HCT116 (cell line): ENCODE data around the gene PSORS1C1. TPM values are rescaled to one million over a fixed set of nuclear protein-coding genes. Genes with fewer than 3 reads are reported as not detected.

Experiments used
- ATAC-seq: fragments of 200-7000 bp; cut with Tn5 transposase; 2 replicates; pipeline ENCODE4 v1.9.1; 2020; ENCODE audit warnings: mild to moderate bottlenecking, moderate library complexity
- BruUV-seq: library from RNA; stranded (reverse); fragments of 400-500 nt; replicated peaks from 2 replicates; lab custom pipeline; 2021; lab: Mats Ljungman, UMichigan
- CTCF ChIA-PET: fragments of 300-600 bp; sonication (Branson Sonifier 250); formaldehyde crosslinking; loops from one replicate; lab custom pipeline; 2021; ENCODE audit warnings: antibody characterized with exemption; lab: Charles Lee
- POLR2A ChIA-PET: fragments of 300-600, 350-600 bp; sonication (Branson Sonifier 250); formaldehyde crosslinking; loops from one replicate; lab custom pipeline; 2021; ENCODE audit warnings: antibody characterized with exemption; lab: Charles Lee
- RAD21 ChIA-PET, 2 experiments: fragments of 300-600 bp; sonication (Branson Sonifier 250); formaldehyde crosslinking; loops; one replicate each; lab custom pipeline; 2023; ENCODE audit warnings: low total read pairs in 2 of 2; ENCODE audit not compliant: uncharacterized antibody in 2 of 2, unreplicated experiment in 2 of 2, low non-redundant PET in 1 of 2; lab: Charles Lee
- DNase-seq: peaks from one replicate; pipeline ENCODE4 v3.0.0-alpha.2; 2010; ENCODE audit warnings: low read depth, low spot score
- H2AFZ ChIP-seq: fragments of 200-600 bp; shearing (Covaris generic), sonication (generic); 2 replicates; pipeline ENCODE4 v1.6.1; 2017; ENCODE audit warnings: low read depth, mixed run types, mixed read lengths, antibody characterized with exemption, low read length; ENCODE audit not compliant: poor library complexity, severe bottlenecking
- H3K27ac ChIP-seq: 2 replicates; pipeline ENCODE4 v1.5.1; 2012; ENCODE audit warnings: low read depth, low read length
- H3K27me3 ChIP-seq: fragments of 200-600 bp; sonication (generic); 2 replicates; pipeline ENCODE4 v1.6.1; 2016; ENCODE audit warnings: mixed run types, low read length, mixed read lengths; ENCODE audit not compliant: insufficient read depth
- H3K36me3 ChIP-seq, 2 experiments: fragments of 200-500 bp in 1 of 2; fragments of 200-600 bp in 1 of 2; sonication (Bioruptor generic) in 1 of 2; sonication (generic) in 1 of 2; 2 replicates each; pipeline versions ENCODE4 v1.5.1 to v1.6.1; 2014 to 2016; ENCODE audit warnings: low read length in 2 of 2, inconsistent platforms in 1 of 2, mixed read lengths in 1 of 2, mixed run types in 1 of 2; ENCODE audit not compliant: insufficient read depth in 2 of 2, control insufficient read depth in 1 of 2
- H3K4me1 ChIP-seq, 2 experiments: fragments of 200-600 bp in 1 of 2; sonication (generic) in 1 of 2; 2 replicates each; pipeline versions ENCODE4 v1.5.1 to v1.6.1; 2012 to 2017; ENCODE audit warnings: low read length in 2 of 2, inconsistent platforms in 1 of 2, mild to moderate bottlenecking in 1 of 2, mixed read lengths in 1 of 2, mixed run types in 1 of 2, moderate library complexity in 1 of 2; ENCODE audit not compliant: insufficient read depth in 2 of 2, control insufficient read depth in 1 of 2
- H3K4me2 ChIP-seq: fragments of 200-600 bp; sonication (generic); 2 replicates; pipeline ENCODE4 v1.6.1; 2017; ENCODE audit warnings: mixed run types, low read length, mixed read lengths
- H3K4me3 ChIP-seq, 2 experiments: fragments of 200-600 bp in 1 of 2; sonication (generic) in 1 of 2; replicated peaks in 1 of 2; 2 replicates each; pipeline ENCODE4 v1.5.1; 2011 to 2016; ENCODE audit warnings: low read length in 2 of 2, control low read depth in 1 of 2, low read depth in 1 of 2, mild to moderate bottlenecking in 1 of 2, mixed read lengths in 1 of 2, mixed run types in 1 of 2
- H3K79me2 ChIP-seq: fragments of 200-600 bp; sonication (generic); 2 replicates; pipeline ENCODE4 v1.6.1; 2017; ENCODE audit warnings: mild to moderate bottlenecking, mixed run types, low read length, moderate library complexity, mixed read lengths; ENCODE audit not compliant: insufficient read depth
- H3K9ac ChIP-seq: fragments of 200-600 bp; sonication (generic); 2 replicates; pipeline ENCODE4 v1.6.1; 2016; ENCODE audit warnings: low read length, mixed read lengths
- H3K9me2 ChIP-seq: fragments of 200-600 bp; sonication (generic), shearing (Covaris generic); 2 replicates; pipeline ENCODE4 v1.6.1; 2017; ENCODE audit warnings: mixed run types, mild to moderate bottlenecking, moderate library complexity; ENCODE audit not compliant: insufficient read depth
- H3K9me3 ChIP-seq, 2 experiments: fragments of 200-500 bp in 1 of 2; fragments of 200-600 bp in 1 of 2; sonication (Bioruptor generic) in 1 of 2; sonication (generic) in 1 of 2; 2 replicates each; pipeline ENCODE4 v1.6.1; 2014 to 2017; ENCODE audit warnings: low read length in 2 of 2, mixed read lengths in 2 of 2, inconsistent platforms in 1 of 2, low read depth in 1 of 2, mild to moderate bottlenecking in 1 of 2, mixed run types in 1 of 2, moderate library complexity in 1 of 2; ENCODE audit not compliant: control insufficient read depth in 1 of 2, insufficient read depth in 1 of 2
- H4K20me1 ChIP-seq: fragments of 200-600 bp; sonication (generic), shearing (Covaris generic); 2 replicates; pipeline ENCODE4 v1.6.1; 2017; ENCODE audit warnings: mixed run types, mild to moderate bottlenecking, moderate library complexity; ENCODE audit not compliant: insufficient read depth
- ATF3 ChIP-seq: IDR thresholded peaks from 2 replicates; pipeline ENCODE4 v1.6.1; 2012
- CBX3 ChIP-seq: IDR thresholded peaks from 2 replicates; pipeline ENCODE4 v1.6.1; 2012; ENCODE audit warnings: low read depth
- CEBPB ChIP-seq: IDR thresholded peaks from 2 replicates; pipeline ENCODE4 v1.6.1; 2012; ENCODE audit warnings: low read depth
- CTCF ChIP-seq, 3 experiments: fragments of 200-600 bp in 1 of 3; sonication (generic) in 1 of 3; IDR thresholded peaks in 2 of 3; conservative IDR thresholded peaks in 1 of 3; 2 replicates each; pipeline ENCODE4 v1.5.1; 2012 to 2017; ENCODE audit warnings: low read depth in 2 of 3, low read length in 2 of 3, antibody characterized with exemption in 1 of 3, borderline replicate concordance in 1 of 3, control low read depth in 1 of 3, mild to moderate bottlenecking in 1 of 3, mixed read lengths in 1 of 3, mixed run types in 1 of 3, moderate library complexity in 1 of 3; ENCODE audit not compliant: insufficient read depth in 1 of 3
- EGR1 ChIP-seq: IDR thresholded peaks from 2 replicates; pipeline ENCODE4 v1.6.1; 2012; ENCODE audit warnings: low read depth
- ELF1 ChIP-seq: IDR thresholded peaks from 2 replicates; pipeline ENCODE4 v1.6.1; 2012; ENCODE audit warnings: low read depth, borderline replicate concordance
- EZH2 ChIP-seq: fragments of 200-600 bp; sonication (generic); IDR thresholded peaks from 2 replicates; pipeline ENCODE4 v1.6.1; 2017; ENCODE audit warnings: antibody characterized with exemption, mixed run types
- FOSL1 ChIP-seq: IDR thresholded peaks from 2 replicates; pipeline ENCODE4 v1.6.1; 2012; ENCODE audit warnings: low read depth
- JUND ChIP-seq: IDR thresholded peaks from 2 replicates; pipeline ENCODE4 v1.6.1; 2012
- MAX ChIP-seq: IDR thresholded peaks from 2 replicates; pipeline ENCODE4 v1.6.1; 2012
- POLR2AphosphoS5 ChIP-seq: IDR thresholded peaks from 2 replicates; pipeline ENCODE4 v1.6.1; 2011; ENCODE audit warnings: mild to moderate bottlenecking, low read depth, low read length, moderate library complexity
- RAD21 ChIP-seq: IDR thresholded peaks from 2 replicates; pipeline ENCODE4 v1.6.1; 2012; ENCODE audit warnings: low read depth, mild to moderate bottlenecking
- REST ChIP-seq: IDR thresholded peaks from 2 replicates; pipeline ENCODE4 v1.6.1; 2012; ENCODE audit warnings: low read depth
- SP1 ChIP-seq: IDR thresholded peaks from 2 replicates; pipeline ENCODE4 v1.6.1; 2012; ENCODE audit warnings: low read depth
- TCF7L2 ChIP-seq: IDR thresholded peaks from 2 replicates; pipeline ENCODE4 v1.7.0; 2011; ENCODE audit warnings: borderline replicate concordance, inconsistent platforms; ENCODE audit not compliant: insufficient read depth, insufficient read length; ENCODE audit errors: extremely low read depth
- YY1 ChIP-seq: IDR thresholded peaks from 2 replicates; pipeline ENCODE4 v1.6.1; 2011; ENCODE audit warnings: low read length, low read depth, moderate library complexity, mild to moderate bottlenecking; ENCODE audit not compliant: insufficient replicate concordance; ENCODE audit errors: extremely low read depth
- ZBTB33 ChIP-seq: IDR thresholded peaks from 2 replicates; pipeline ENCODE4 v1.6.1; 2011; ENCODE audit warnings: mild to moderate bottlenecking, low read length, moderate library complexity; ENCODE audit not compliant: insufficient replicate concordance; ENCODE audit errors: extremely low read depth
- intact Hi-C: fragments of 100-400 bp; cut with micrococcal nuclease; formaldehyde crosslinking; loops from 2 replicates; pipeline ENCODE4 v1.10.0; 2022
- total RNA-seq: library from RNA; stranded (reverse); gene quantifications from one replicate; pipeline ENCODE4 v1.2.1, GENCODE V29; 2021; ENCODE audit not compliant: unreplicated experiment

PSORS1C1 gene
- total RNA-seq, 1 experiment from 2014 or later: 9.8 TPM

- DNase-seq (no peak), ATAC-seq (no peak)
- H3K9ac ChIP-seq: no peak overlapping the region
- no peaks in the 10 kb centered on the region for H3K27me3 ChIP-seq
- H3K9me3 ChIP-seq: no peaks in the 10 kb centered on the region
- no peaks in the 10 kb centered on the region for H3K36me3 ChIP-seq
- no peak overlapping the region for H3K4me2 ChIP-seq
- CTCF ChIA-PET: no interaction called here
- intact Hi-C loops: no loop called here
- TF ChIP-seq RAD21 (no peak), ZBTB33 (no peak), MAX (no peak), ATF3 (no peak), CTCF (IDR thresholded peaks at IDR 0.05 in 2 of 3, conservative IDR thresholded peaks at IDR 0.05 in 1 of 3; ENCODE audit: borderline replicate concordance in 1 of 3, insufficient read depth in 1 of 3, low read depth in 2 of 3, low read length in 2 of 3) (no peak), REST (no peak), EZH2 (no peak), CBX3 (no peak), ELF1 (no peak), POLR2AphosphoS5 (no peak), CEBPB (no peak), EGR1 (no peak), SP1 (no peak), YY1 (no peak), JUND (no peak), TCF7L2 (no peak), FOSL1 (no peak)
- TF ChIP-seq, all 23 proteins: peak for 0
- H3K27ac ChIP-seq: no peak overlapping the region
- no peaks in the 10 kb centered on the region for H3K79me2 ChIP-seq
- ChIA-PET RAD21 (no interaction called here), POLR2A (no interaction called here)
- H3K9me2 ChIP-seq: no peaks in the 10 kb centered on the region
- no peak overlapping the region for H2AFZ ChIP-seq
- H4K20me1 ChIP-seq: no peaks in the 10 kb centered on the region
- H3K4me1 ChIP-seq: peaks cover 0 to 6% of the 10 kb centered on the region in 2 experiments; a peak in 2 of 4 replicates
- BruUV-seq: no TSS peak
- H3K4me3 ChIP-seq: no peak overlapping the region
Measured at GRCh38 chr6:31094389-31094881, 20.2 kb upstream of the PSORS1C1 start.
